RPMI7951 (cell line): ENCODE measurements around the gene KDM1A. TPM values are rescaled to one million over a fixed set of nuclear protein-coding genes. Genes with fewer than 3 reads are reported as not detected.

Experiments
- DNase-seq: peaks from one replicate; pipeline ENCODE4 v3.0.0-alpha.2; 2012; ENCODE audit warnings: low read depth
- total RNA-seq: library from RNA; depleted of rRNA; stranded (reverse); fragments of >200 nt; shearing (Covaris generic); gene quantifications from 2 replicates; pipeline ENCODE4 v1.2.3, GENCODE V29; 2014

Gene KDM1A
- total RNA-seq, 1 experiment from 2014 or later: 126 TPM

GRCh38 chr1:23069675-23070074 is 50.4 kb downstream of the KDM1A start:
- DNase-seq: no peak

GRCh38 chr1:23074012-23074411 is 54.7 kb downstream of the KDM1A start:
- no peak for DNase-seq

- no peak for DNase-seq
These were observed 59.8 kb downstream of the KDM1A start for GRCh38 chr1:23079025-23079424.

GRCh38 chr1:23080885-23081284 is 61.6 kb downstream of the KDM1A start:
- DNase-seq: no peak

- DNase-seq: no peak
These were observed 62.1 kb downstream of the KDM1A start for GRCh38 chr1:23081376-23081775.

GRCh38 chr1:23083714-23084480 is 64.6 kb downstream of the KDM1A start:
- no peak for DNase-seq

GRCh38 chr1:23084880-23085279 is 65.6 kb downstream of the KDM1A start:
- DNase-seq: no peak

- DNase-seq: no peak
These were observed 66.4 kb downstream of the KDM1A start for GRCh38 chr1:23085696-23086095.

GRCh38 chr1:23088027-23088426 is 68.8 kb downstream of the KDM1A start:
- DNase-seq: no peak

- DNase-seq: no peak
These were observed 70.8 kb downstream of the KDM1A start for GRCh38 chr1:23090056-23090455.

- DNase-seq: no peak
These were observed 72.3 kb downstream of the KDM1A start for GRCh38 chr1:23091545-23091944.

GRCh38 chr1:23092447-23092846 is 73.2 kb downstream of the KDM1A start:
- DNase-seq: no peak

GRCh38 chr1:23097316-23097715 is 78.0 kb downstream of the KDM1A start:
- no peak for DNase-seq

GRCh38 chr1:23098463-23099170 is 79.3 kb downstream of the KDM1A start:
- DNase-seq: peak; percentile 75

GRCh38 chr1:23099171-23099536 is 79.9 kb downstream of the KDM1A start:
- no peak for DNase-seq

GRCh38 chr1:23100074-23100748 is 80.9 kb downstream of the KDM1A start:
- DNase-seq: peak; percentile 97

GRCh38 chr1:23101101-23101827 is 82.0 kb downstream of the KDM1A start:
- no peak for DNase-seq

GRCh38 chr1:23101887-23102286 is 82.6 kb downstream of the KDM1A start:
- no peak for DNase-seq

- peak; percentile 63 for DNase-seq
These were observed 83.0 kb downstream of the KDM1A start for GRCh38 chr1:23102289-23102688.

- peak; percentile 69 for DNase-seq
These were observed 84.0 kb downstream of the KDM1A start for GRCh38 chr1:23103001-23103889.

GRCh38 chr1:23108918-23109533 is 89.8 kb downstream of the KDM1A start:
- no peak for DNase-seq
